IPS-20b (cell line): ENCODE measurements around the gene SF3A2.
A peak's percentile ranks its signal among the peaks of the same experiment; 100 is the strongest.

ENCODE experiments used
- H3K27ac ChIP-seq: one replicate; pipeline ENCODE4 v1.5.1; 2013; ENCODE audit warnings: low read length
- H3K27me3 ChIP-seq: 2 replicates; pipeline ENCODE4 v1.6.1; 2013; ENCODE audit warnings: mild to moderate bottlenecking, low read length, inconsistent platforms; ENCODE audit not compliant: insufficient read depth
- H3K36me3 ChIP-seq: 2 replicates; pipeline ENCODE4 v1.6.1; 2013; ENCODE audit warnings: low read depth, mild to moderate bottlenecking, inconsistent platforms, low read length, moderate library complexity; ENCODE audit not compliant: insufficient read depth
- H3K4me1 ChIP-seq: 2 replicates; pipeline ENCODE4 v1.6.1; 2013; ENCODE audit warnings: mild to moderate bottlenecking, control low read depth, inconsistent platforms, low read length, moderate library complexity; ENCODE audit not compliant: insufficient read depth
- H3K4me3 ChIP-seq: 2 replicates; pipeline ENCODE4 v1.5.1; 2013; ENCODE audit warnings: mild to moderate bottlenecking, low read length, inconsistent platforms
- H3K9ac ChIP-seq: 2 replicates; pipeline ENCODE4 v1.6.1; 2013; ENCODE audit warnings: low read depth, mild to moderate bottlenecking, inconsistent platforms, low read length, moderate library complexity
- H3K9me3 ChIP-seq: 2 replicates; pipeline ENCODE4 v1.6.1; 2013; ENCODE audit warnings: mild to moderate bottlenecking, low read depth, low read length, inconsistent platforms; ENCODE audit not compliant: insufficient read depth

SF3A2 gene

GRCh38 chr19:2236314-2237050 lies at the start of gene SF3A2, which contains the start of gene PLEKHJ1:
TSS of gene SF3A2 (plus strand) at chr19:2236824. CDS start at chr19:2243419, 6,595 bp downstream.
TSS of gene PLEKHJ1 (minus strand) at chr19:2236329. CDS start at chr19:2236248, 81 bp downstream.
- peak within 1 kb of the TSS; percentile 92 for H3K4me3 ChIP-seq
- peaks cover 21% of the 10 kb centered on the region for H3K4me1 ChIP-seq
- no peaks in the 10 kb centered on the region for H3K9me3 ChIP-seq
- peak within 1 kb of the TSS; percentile 94 for H3K9ac ChIP-seq
- peak within 1 kb of the TSS; percentile 59 for H3K27ac ChIP-seq
- H3K27me3 ChIP-seq = no peaks in the 10 kb centered on the region
- peaks cover 34% of the 10 kb centered on the region for H3K36me3 ChIP-seq

DNA sequence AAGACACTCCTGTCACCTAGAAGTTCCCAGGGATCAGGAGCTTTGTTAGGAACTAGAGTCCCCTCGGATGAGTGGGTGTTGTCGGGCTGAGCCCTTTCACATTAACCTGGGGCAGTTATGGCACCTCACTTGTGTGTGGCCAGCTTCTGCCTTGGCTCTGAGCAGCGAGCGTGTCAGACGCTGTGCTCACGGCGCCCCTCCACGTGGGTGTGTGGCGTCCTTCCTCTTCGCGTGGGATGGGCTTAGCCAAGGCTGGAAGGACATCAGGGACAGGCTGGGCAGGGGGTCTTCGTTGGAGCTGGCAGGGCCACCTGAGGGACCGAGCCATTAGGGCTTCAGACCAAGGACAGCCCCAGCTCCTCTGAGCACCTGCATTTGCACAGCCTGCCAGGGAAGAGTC lies 49.5 kb upstream of the SF3A2 start:
- H3K36me3 ChIP-seq = peaks cover 50% of the 10 kb centered on the region

GRCh38 chr19:2188708-2189385 lies 47.8 kb upstream of the SF3A2 start:
- no peaks in the 10 kb centered on the region for H3K27me3 ChIP-seq
- no peak overlapping the region for H3K4me3 ChIP-seq
- no peaks in the 10 kb centered on the region for H3K4me1 ChIP-seq
- H3K9ac ChIP-seq = no peak overlapping the region
- H3K36me3 ChIP-seq = peaks cover 60% of the 10 kb centered on the region
- no peak overlapping the region for H3K27ac ChIP-seq
- no peaks in the 10 kb centered on the region for H3K9me3 ChIP-seq

More for the DNA sequence above, 49.5 kb upstream of the SF3A2 start:
- no peak overlapping the region for H3K9ac ChIP-seq
- H3K9me3 ChIP-seq = no peaks in the 10 kb centered on the region
- no peak overlapping the region for H3K4me3 ChIP-seq
- no peaks in the 10 kb centered on the region for H3K27me3 ChIP-seq
- H3K4me1 ChIP-seq = no peaks in the 10 kb centered on the region
- no peak overlapping the region for H3K27ac ChIP-seq

- Histone ChIP-seq H3K4me1 (no peaks in the 10 kb centered on the region), H3K36me3 (peaks cover 68% of the 10 kb centered on the region), H3K9ac (no peak overlapping the region), H3K9me3 (no peaks in the 10 kb centered on the region), H3K27ac (no peak overlapping the region), H3K27me3 (no peaks in the 10 kb centered on the region), H3K4me3 (no peak overlapping the region)
Measured at GRCh38 chr19:2189880-2190279, 46.7 kb upstream of the SF3A2 start.

- Histone ChIP-seq H3K4me3 (no peak overlapping the region), H3K27ac (no peak overlapping the region), H3K9me3 (no peaks in the 10 kb centered on the region), H3K36me3 (peaks cover 68% of the 10 kb centered on the region), H3K27me3 (no peaks in the 10 kb centered on the region), H3K4me1 (no peaks in the 10 kb centered on the region), H3K9ac (no peak overlapping the region)
Measured at GRCh38 chr19:2190848-2191455, 45.7 kb upstream of the SF3A2 start.

- Histone ChIP-seq H3K9ac (no peak overlapping the region), H3K4me1 (no peaks in the 10 kb centered on the region), H3K4me3 (no peak overlapping the region), H3K36me3 (peaks cover 62% of the 10 kb centered on the region), H3K27me3 (no peaks in the 10 kb centered on the region), H3K27ac (no peak overlapping the region), H3K9me3 (no peaks in the 10 kb centered on the region)
Measured at GRCh38 chr19:2191456-2192310, 44.9 kb upstream of the SF3A2 start.

- no peaks in the 10 kb centered on the region for H3K27me3 ChIP-seq
- no peaks in the 10 kb centered on the region for H3K9me3 ChIP-seq
- H3K4me3 ChIP-seq = no peak overlapping the region
- H3K9ac ChIP-seq = no peak overlapping the region
- peaks cover 57% of the 10 kb centered on the region for H3K36me3 ChIP-seq
- H3K27ac ChIP-seq = no peak overlapping the region
- no peaks in the 10 kb centered on the region for H3K4me1 ChIP-seq
Measured at GRCh38 chr19:2192862-2193261, 43.8 kb upstream of the SF3A2 start.

DNA sequence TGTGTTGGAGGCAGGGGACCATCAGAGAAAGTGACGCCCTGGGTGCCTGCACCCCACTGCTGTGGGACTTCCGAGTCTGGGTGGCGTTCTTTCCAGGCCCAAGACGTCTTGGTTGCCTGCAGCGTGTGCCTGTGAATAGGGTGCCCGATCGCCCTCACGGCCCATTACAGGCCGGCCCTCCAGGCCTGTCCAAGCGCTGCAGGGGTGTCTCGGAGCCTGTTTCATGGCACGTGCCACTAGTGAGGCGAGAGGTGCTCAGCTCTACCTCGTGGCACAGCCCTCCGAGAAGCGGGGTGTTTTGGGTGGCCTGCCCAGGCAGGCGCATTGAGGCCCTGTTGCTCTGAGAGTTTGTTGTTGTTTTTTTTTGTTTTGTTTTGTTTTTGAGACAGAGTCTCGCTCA lies 42.8 kb upstream of the SF3A2 start:
- H3K4me3 ChIP-seq = no peak overlapping the region
- peaks cover 52% of the 10 kb centered on the region for H3K36me3 ChIP-seq
- H3K27ac ChIP-seq = no peak overlapping the region
- no peaks in the 10 kb centered on the region for H3K9me3 ChIP-seq
- H3K27me3 ChIP-seq = no peaks in the 10 kb centered on the region
- no peaks in the 10 kb centered on the region for H3K4me1 ChIP-seq
- H3K9ac ChIP-seq = no peak overlapping the region

DNA sequence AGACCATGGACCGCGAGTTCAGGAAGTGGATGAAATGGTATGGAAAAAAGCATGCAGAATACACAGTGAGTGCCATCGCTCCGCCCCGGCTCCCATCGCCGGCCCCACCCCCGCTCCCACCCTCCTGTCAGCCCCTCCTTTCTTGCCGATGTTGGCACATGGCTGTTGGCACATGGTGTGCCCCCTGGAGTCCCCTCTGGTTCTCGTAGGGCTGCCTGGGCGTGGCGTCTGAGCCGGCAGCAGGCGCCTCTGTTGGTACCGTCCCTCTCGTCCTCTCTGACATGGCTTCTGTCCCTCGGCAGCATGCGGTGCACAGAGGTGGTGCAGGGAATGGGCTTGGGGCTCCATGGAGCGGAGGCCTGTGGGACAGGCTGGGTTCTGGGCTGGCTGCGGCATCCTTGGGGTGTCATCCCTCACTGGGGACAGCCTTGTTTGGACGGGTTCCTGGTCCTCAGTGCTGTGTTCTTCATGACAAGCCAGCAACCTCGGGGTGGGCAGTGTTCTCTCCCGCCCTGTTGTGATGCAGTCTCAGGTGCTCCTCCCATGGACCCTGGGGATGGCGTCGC lies 42.0 kb upstream of the SF3A2 start:
- Histone ChIP-seq H3K4me1 (no peaks in the 10 kb centered on the region), H3K27ac (no peak overlapping the region), H3K9ac (no peak overlapping the region), H3K9me3 (no peaks in the 10 kb centered on the region), H3K36me3 (peaks cover 45% of the 10 kb centered on the region), H3K27me3 (no peaks in the 10 kb centered on the region), H3K4me3 (no peak overlapping the region)

- Histone ChIP-seq H3K27ac (no peak overlapping the region), H3K4me3 (no peak overlapping the region), H3K9me3 (no peaks in the 10 kb centered on the region), H3K9ac (no peak overlapping the region), H3K27me3 (no peaks in the 10 kb centered on the region), H3K4me1 (no peaks in the 10 kb centered on the region), H3K36me3 (peaks cover 42% of the 10 kb centered on the region)
Measured at GRCh38 chr19:2195361-2195760, 41.3 kb upstream of the SF3A2 start.

DNA sequence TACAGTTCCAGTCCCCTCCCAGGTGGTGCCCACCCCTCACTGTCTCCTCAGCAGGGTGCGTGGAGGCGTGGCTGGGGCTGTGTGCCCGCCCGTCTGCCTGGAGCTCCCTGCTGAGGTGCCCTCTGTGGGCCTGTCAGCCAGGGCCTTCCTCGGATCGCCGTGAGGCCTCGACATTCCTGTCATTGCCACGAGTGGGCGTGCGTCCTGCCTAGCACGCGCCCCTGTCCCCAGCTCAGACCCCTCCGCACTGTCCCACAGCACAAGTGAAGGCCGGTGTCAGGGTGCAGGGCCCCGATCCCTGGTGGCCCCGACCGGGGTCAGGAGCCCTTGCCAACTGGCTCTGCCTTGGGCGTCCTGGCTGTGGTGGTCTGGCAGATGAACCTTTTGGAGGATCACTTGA lies 40.7 kb upstream of the SF3A2 start:
- Histone ChIP-seq H3K27me3 (no peaks in the 10 kb centered on the region), H3K9ac (no peak overlapping the region), H3K27ac (no peak overlapping the region), H3K9me3 (no peaks in the 10 kb centered on the region), H3K4me1 (no peaks in the 10 kb centered on the region), H3K36me3 (peaks cover 38% of the 10 kb centered on the region), H3K4me3 (no peak overlapping the region)
